ENCODE data around the gene E2F2.

E2F2 gene

GRCh38 chr1:23517581-23517980 is 13.5 kb downstream of the E2F2 start:
- peaks cover 46% of the 10 kb centered on the region for H3K36me3 ChIP-seq
- TF ChIP-seq, protein P1, sequence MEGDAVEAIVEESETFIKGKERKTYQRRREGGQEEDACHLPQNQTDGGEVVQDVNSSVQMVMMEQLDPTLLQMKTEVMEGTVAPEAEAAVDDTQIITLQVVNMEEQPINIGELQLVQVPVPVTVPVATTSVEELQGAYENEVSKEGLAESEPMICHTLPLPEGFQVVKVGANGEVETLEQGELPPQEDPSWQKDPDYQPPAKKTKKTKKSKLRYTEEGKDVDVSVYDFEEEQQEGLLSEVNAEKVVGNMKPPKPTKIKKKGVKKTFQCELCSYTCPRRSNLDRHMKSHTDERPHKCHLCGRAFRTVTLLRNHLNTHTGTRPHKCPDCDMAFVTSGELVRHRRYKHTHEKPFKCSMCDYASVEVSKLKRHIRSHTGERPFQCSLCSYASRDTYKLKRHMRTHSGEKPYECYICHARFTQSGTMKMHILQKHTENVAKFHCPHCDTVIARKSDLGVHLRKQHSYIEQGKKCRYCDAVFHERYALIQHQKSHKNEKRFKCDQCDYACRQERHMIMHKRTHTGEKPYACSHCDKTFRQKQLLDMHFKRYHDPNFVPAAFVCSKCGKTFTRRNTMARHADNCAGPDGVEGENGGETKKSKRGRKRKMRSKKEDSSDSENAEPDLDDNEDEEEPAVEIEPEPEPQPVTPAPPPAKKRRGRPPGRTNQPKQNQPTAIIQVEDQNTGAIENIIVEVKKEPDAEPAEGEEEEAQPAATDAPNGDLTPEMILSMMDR (IDR thresholded peaks at IDR 0.05): no peak

DNA sequence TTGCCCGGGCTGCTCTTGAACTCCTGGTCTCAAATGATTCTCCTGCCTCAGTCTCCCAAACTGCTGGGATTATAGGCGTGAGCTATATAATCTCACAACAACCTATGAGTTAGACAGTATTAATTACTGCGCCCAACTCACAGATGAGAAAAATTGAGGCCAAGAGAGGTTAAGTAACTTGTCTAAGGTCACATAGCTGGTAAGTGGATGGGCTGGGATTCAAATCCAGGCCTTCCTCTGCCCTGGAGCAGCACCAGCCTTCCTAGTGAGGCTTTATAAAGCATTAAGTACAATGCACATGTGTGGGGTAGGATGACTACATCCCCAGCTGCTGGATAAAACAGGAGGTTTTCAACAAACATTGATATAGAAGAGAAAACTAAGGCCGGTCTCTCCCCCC is 15.1 kb downstream of the E2F2 start:
- no peaks in the 10 kb centered on the region for H3K27me3 ChIP-seq
- H3K36me3 ChIP-seq: peaks cover 54% of the 10 kb centered on the region
- H3K4me3 ChIP-seq (ENCODE audit: low read depth in 1 of 2, low read length in 1 of 2): no peak overlapping the region
- no peak overlapping the region for H3K27ac ChIP-seq
- H3K4me1 ChIP-seq (ENCODE audit: control insufficient read depth in 1 of 2, insufficient read depth in 1 of 2, low read depth in 1 of 2, low read length in 1 of 2): peaks cover 0 to 4% of the 10 kb centered on the region in 2 experiments
- no peaks in the 10 kb centered on the region for H3K9me3 ChIP-seq
- TF ChIP-seq, protein P1 (IDR thresholded peaks at IDR 0.05): no peak

More at GRCh38 chr1:23517581-23517980, 13.5 kb downstream of the E2F2 start:
- H3K9me3 ChIP-seq: no peaks in the 10 kb centered on the region
- peaks cover 10 to 20% of the 10 kb centered on the region in 2 experiments for H3K4me1 ChIP-seq (ENCODE audit: control insufficient read depth in 1 of 2, insufficient read depth in 1 of 2, low read depth in 1 of 2, low read length in 1 of 2)
- H3K27me3 ChIP-seq: no peaks in the 10 kb centered on the region
- H3K27ac ChIP-seq: no peak overlapping the region
- H3K4me3 ChIP-seq (ENCODE audit: low read depth in 1 of 2, low read length in 1 of 2): no peak overlapping the region

DNA sequence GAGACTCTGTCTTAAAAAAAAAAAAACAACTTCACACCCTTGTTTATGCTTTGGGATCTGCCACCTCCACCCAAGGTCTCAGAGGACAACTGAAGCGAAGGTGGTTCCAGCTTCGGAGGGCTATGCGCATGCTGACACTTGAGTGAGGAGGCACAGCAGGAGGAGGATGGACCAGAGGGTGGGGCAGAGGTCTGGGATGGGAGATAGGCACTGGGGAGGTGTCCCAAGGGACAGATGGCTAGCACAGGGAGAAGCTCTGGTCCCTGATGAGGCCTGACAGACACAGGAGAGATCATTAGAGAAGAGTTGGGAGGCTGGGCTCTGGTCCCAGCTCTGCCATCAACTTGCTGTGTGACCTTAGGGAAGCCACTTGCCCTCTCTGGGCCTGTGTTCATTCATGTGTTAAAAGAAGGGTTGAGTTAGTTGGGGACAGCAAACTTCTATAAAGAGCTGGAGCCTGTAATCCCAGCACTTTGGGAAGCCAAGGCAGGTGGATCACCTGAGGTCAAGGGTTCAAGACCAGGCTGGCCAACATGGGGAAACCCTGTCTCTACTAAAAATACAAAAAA is 16.8 kb downstream of the E2F2 start:
- no peak overlapping the region for H3K4me3 ChIP-seq (ENCODE audit: low read depth in 1 of 2, low read length in 1 of 2)
- H3K27ac ChIP-seq: no peak overlapping the region
- H3K4me1 ChIP-seq (ENCODE audit: control insufficient read depth in 1 of 2, insufficient read depth in 1 of 2, low read depth in 1 of 2, low read length in 1 of 2): no peaks in the 10 kb centered on the region
- TF ChIP-seq, protein P1 (IDR thresholded peaks at IDR 0.05): no peak
- no peaks in the 10 kb centered on the region for H3K9me3 ChIP-seq
- H3K27me3 ChIP-seq: no peaks in the 10 kb centered on the region
- peaks cover 67% of the 10 kb centered on the region for H3K36me3 ChIP-seq

DNA sequence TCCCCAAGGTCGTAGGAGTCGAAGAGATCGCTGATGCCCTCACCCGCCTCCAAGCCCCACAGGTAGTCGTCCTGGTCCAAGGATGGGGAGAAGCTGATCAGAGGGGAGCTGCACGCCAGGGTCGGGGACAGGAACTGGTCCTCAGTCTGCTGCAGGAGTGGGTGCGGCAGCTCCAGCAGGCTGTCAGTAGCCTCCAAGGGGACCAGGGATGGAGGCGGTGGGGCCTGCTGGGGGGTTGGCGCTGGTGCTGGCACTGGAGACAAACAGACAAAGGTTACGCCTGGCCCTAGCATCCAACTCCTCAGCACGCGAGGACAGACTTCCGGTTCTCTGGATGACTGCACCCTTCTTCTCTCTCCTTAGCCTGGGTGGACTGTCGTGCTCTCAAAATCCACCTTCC is 21.1 kb downstream of the E2F2 start:
- Histone ChIP-seq H3K36me3 (peaks cover 39% of the 10 kb centered on the region), H3K9me3 (no peaks in the 10 kb centered on the region), H3K4me3 (ENCODE audit: low read depth in 1 of 2, low read length in 1 of 2) (no peak overlapping the region), H3K4me1 (ENCODE audit: control insufficient read depth in 1 of 2, insufficient read depth in 1 of 2, low read depth in 1 of 2, low read length in 1 of 2) (peaks cover 4 to 15% of the 10 kb centered on the region in 2 experiments), H3K27me3 (no peaks in the 10 kb centered on the region), H3K27ac (no peak overlapping the region)
- TF ChIP-seq, protein P1 (IDR thresholded peaks at IDR 0.05): no peak

- H3K9me3 ChIP-seq: no peaks in the 10 kb centered on the region
- H3K4me1 ChIP-seq (ENCODE audit: control insufficient read depth in 1 of 2, insufficient read depth in 1 of 2, low read depth in 1 of 2, low read length in 1 of 2): peaks cover 5 to 17% of the 10 kb centered on the region in 2 experiments
- peaks cover 7% of the 10 kb centered on the region for H3K27me3 ChIP-seq
- TF ChIP-seq, protein P1 (IDR thresholded peaks at IDR 0.05): no peak
- H3K27ac ChIP-seq: no peak overlapping the region
- H3K4me3 ChIP-seq (ENCODE audit: low read depth in 1 of 2, low read length in 1 of 2): no peak overlapping the region
- H3K36me3 ChIP-seq: peaks cover 25% of the 10 kb centered on the region
Measured at GRCh38 chr1:23506376-23507107, 24.5 kb downstream of the E2F2 start.

Measured in neutrophil (primary cell).